Esophagus muscularis mucosa (tissue), 4 donors: ENCODE results near the gene C4orf17. TPM values are rescaled to one million over a fixed set of nuclear protein-coding genes. Genes with fewer than 3 reads are reported as not detected.

Experiments used
- DNase-seq: peaks from one replicate; pipeline ENCODE4 v3.0.0-alpha.2; 2017; ENCODE audit errors: extremely low spot score
- H3K27ac ChIP-seq, 4 donors: fragments of 200-600 bp; sonication (generic); replicated peaks in 1 of 4; 1 replicate in 3 of 4; 2 replicates in 1 of 4; pipeline ENCODE4 v1.5.1; 2016 to 2019; ENCODE audit warnings: mild to moderate bottlenecking in 1 of 4
- H3K27me3 ChIP-seq, 4 donors: fragments of 200-600 bp; sonication (generic); one replicate each; pipeline versions ENCODE4 v1.5.1 to v1.6.0; 2016 to 2019
- H3K36me3 ChIP-seq, 4 donors: fragments of 200-600 bp; sonication (generic); one replicate each; pipeline ENCODE4 v1.5.1; 2016 to 2019
- H3K4me1 ChIP-seq, 4 donors: fragments of 200-600 bp; sonication (generic); one replicate each; pipeline ENCODE4 v1.5.1; 2016 to 2019
- H3K4me3 ChIP-seq, 4 donors: fragments of 200-600 bp; sonication (generic); 1 replicate in 2 of 4; 2 replicates in 2 of 4; pipeline ENCODE4 v1.5.1; 2016 to 2019; ENCODE audit warnings: mild to moderate bottlenecking in 4 of 4, moderate library complexity in 1 of 4
- H3K9me3 ChIP-seq, 4 donors: fragments of 200-600 bp; sonication (generic); 1 replicate in 3 of 4; 2 replicates in 1 of 4; pipeline ENCODE4 v1.5.1; 2016 to 2019
- EP300 ChIP-seq: sonication (generic); formaldehyde crosslinking; IDR thresholded peaks from one replicate; pipeline ENCODE4 v1.6.1; 2017; ENCODE audit warnings: antibody characterized with exemption
- POLR2A ChIP-seq: fragments of 450-650 bp; IDR thresholded peaks from one replicate; pipeline ENCODE4 v1.6.1; 2017; ENCODE audit warnings: antibody characterized with exemption, moderate library complexity, mild to moderate bottlenecking, low read depth
- POLR2AphosphoS5 ChIP-seq, 2 donors: sonication (generic); formaldehyde crosslinking; IDR thresholded peaks; one replicate each; pipeline ENCODE4 v1.6.1; 2017; ENCODE audit warnings: antibody characterized with exemption in 2 of 2
- WGBS: methylation state at CpG from one replicate; pipeline ENCODE4 v1.1.5; 2018; 5-methylcytosine and 5-hydroxymethylcytosine counted together
- intact Hi-C: fragments of 100-400 bp; cut with DNase I; formaldehyde crosslinking; loops from one replicate; pipeline ENCODE4 v1.15.1; 2023
- total RNA-seq, 4 donors: library from RNA; depleted of rRNA; stranded (reverse); fragments of >200 nt; gene quantifications; one replicate each; pipeline versions ENCODE4 v1.1.0 to v1.2.1, GENCODE V29; 2016
- TF ChIP-seq, protein P1 (sequence below), 3 experiments: fragments of 200-600 bp in 2 of 3; fragments of 450-650 bp in 1 of 3; sonication (generic) in 2 of 3; IDR thresholded peaks; one replicate each; pipeline ENCODE4 v1.5.1; 2017 to 2019; ENCODE audit warnings: antibody characterized with exemption in 3 of 3, mild to moderate bottlenecking in 2 of 3, moderate library complexity in 1 of 3

Gene C4orf17
- total RNA-seq, 4 donors from 2014 or later, result not detected

DNA sequence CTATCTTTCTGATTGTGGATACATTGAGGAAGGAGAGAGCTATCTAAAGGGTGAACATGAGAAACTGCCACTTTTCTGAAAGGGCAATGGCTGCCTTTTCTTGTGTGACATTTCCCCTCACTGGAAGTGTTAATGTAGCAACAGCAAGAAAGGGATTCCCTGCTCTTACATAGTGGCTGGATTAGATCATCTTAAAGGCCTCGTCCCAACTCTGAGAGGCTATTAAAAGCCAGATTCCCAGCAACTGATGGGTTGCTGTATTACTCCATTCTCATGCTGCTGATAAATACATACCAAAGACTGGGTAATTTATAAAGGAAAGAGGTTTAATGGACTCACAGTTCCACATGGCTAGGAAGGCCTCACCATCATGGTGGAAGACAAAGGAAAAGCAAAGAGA lies 41.9 kb upstream of the C4orf17 start:
- H3K4me3 ChIP-seq, result no peak overlapping the region
- TF ChIP-seq EP300 (no peak), POLR2A (no peak), POLR2AphosphoS5 (IDR thresholded peaks at IDR 0.05) (no peak)
- TF ChIP-seq, protein P1, sequence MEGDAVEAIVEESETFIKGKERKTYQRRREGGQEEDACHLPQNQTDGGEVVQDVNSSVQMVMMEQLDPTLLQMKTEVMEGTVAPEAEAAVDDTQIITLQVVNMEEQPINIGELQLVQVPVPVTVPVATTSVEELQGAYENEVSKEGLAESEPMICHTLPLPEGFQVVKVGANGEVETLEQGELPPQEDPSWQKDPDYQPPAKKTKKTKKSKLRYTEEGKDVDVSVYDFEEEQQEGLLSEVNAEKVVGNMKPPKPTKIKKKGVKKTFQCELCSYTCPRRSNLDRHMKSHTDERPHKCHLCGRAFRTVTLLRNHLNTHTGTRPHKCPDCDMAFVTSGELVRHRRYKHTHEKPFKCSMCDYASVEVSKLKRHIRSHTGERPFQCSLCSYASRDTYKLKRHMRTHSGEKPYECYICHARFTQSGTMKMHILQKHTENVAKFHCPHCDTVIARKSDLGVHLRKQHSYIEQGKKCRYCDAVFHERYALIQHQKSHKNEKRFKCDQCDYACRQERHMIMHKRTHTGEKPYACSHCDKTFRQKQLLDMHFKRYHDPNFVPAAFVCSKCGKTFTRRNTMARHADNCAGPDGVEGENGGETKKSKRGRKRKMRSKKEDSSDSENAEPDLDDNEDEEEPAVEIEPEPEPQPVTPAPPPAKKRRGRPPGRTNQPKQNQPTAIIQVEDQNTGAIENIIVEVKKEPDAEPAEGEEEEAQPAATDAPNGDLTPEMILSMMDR (IDR thresholded peaks at IDR 0.05), result no peak
- no peak overlapping the region for H3K27ac ChIP-seq
- H3K27me3 ChIP-seq, result no peaks in the 10 kb centered on the region
- WGBS, result 38% methylated on average over 1 of the region's 1 CpG
- H3K36me3 ChIP-seq, result no peaks in the 10 kb centered on the region
- intact Hi-C loops, result loop anchor here (10.0 kb wide), 3 partner anchors 414 to 1004 kb away; no protein-coding TSS in a partner anchor
- DNase-seq, result no peak
- no peaks in the 10 kb centered on the region for H3K9me3 ChIP-seq
- no peaks in the 10 kb centered on the region for H3K4me1 ChIP-seq

- Histone ChIP-seq H3K4me3 (no peak overlapping the region), H3K9me3 (no peaks in the 10 kb centered on the region), H3K27me3 (no peaks in the 10 kb centered on the region), H3K36me3 (no peaks in the 10 kb centered on the region), H3K27ac (no peak overlapping the region), H3K4me1 (no peaks in the 10 kb centered on the region)
- no peak for DNase-seq
- intact Hi-C loops, result no loop called here
- TF ChIP-seq, protein P1 (IDR thresholded peaks at IDR 0.05), result no peak
- TF ChIP-seq EP300 (no peak), POLR2A (no peak), POLR2AphosphoS5 (IDR thresholded peaks at IDR 0.05) (no peak)
Measured at GRCh38 chr4:99471349-99471748, 39.5 kb upstream of the C4orf17 start.

DNA sequence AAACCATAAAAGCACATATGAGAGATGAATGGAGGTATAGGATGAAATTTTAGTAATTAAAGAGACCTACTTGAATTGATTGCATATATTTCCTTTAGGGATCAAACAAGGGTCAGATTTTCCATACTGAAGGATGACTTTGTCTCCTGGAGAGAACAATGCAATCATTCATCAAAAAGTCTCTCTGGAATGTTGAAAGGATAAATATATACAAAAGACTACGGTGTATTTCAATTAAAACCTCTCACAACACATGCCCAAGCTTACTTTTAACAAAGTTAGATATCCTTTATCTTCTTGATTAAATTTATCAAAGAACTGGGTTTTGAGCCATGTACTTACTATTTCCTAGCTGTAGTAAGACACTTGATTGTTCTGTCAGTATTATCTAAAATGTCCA lies 38.9 kb upstream of the C4orf17 start:
- no peaks in the 10 kb centered on the region for H3K9me3 ChIP-seq
- no peaks in the 10 kb centered on the region for H3K27me3 ChIP-seq
- TF ChIP-seq POLR2AphosphoS5 (IDR thresholded peaks at IDR 0.05), result no peak
- no peak for TF ChIP-seq EP300
- TF ChIP-seq, protein P1 (IDR thresholded peaks at IDR 0.05), result no peak
- no peak for TF ChIP-seq POLR2A
- H3K4me3 ChIP-seq, result no peak overlapping the region
- H3K36me3 ChIP-seq, result no peaks in the 10 kb centered on the region
- no peaks in the 10 kb centered on the region for H3K4me1 ChIP-seq
- 26% methylated on average over 1 of the region's 1 CpG for WGBS
- intact Hi-C loops, result no loop called here
- DNase-seq, result no peak
- H3K27ac ChIP-seq, result no peak overlapping the region

DNA sequence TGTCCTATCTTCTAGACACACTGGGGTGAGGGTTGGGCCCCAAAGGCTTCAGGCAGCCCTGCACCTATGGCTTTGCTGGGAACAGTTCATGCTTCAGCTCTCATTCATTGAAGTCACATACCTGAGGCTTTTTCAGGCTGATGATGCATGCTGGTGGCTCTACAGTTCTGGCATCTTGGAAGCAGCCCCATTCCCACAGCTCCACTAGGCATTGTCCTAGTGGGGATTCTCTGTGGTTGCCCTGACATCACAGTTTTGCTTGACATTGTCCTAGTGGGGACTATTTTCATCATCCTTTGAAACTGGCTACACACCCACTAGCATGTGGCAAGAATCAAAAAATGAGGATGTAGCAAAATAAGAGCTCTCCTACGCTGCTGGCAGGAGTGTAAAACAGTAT lies 37.7 kb upstream of the C4orf17 start:
- WGBS, result 75% methylated on average over 1 of the region's 1 CpG
- Histone ChIP-seq H3K27me3 (no peaks in the 10 kb centered on the region), H3K36me3 (no peaks in the 10 kb centered on the region), H3K4me3 (no peak overlapping the region), H3K27ac (no peak overlapping the region), H3K9me3 (no peaks in the 10 kb centered on the region), H3K4me1 (no peaks in the 10 kb centered on the region)
- intact Hi-C loops, result no loop called here
- no peak for DNase-seq
- TF ChIP-seq, protein P1 (IDR thresholded peaks at IDR 0.05), result no peak
- TF ChIP-seq EP300 (no peak), POLR2A (no peak), POLR2AphosphoS5 (IDR thresholded peaks at IDR 0.05) (no peak)

DNA sequence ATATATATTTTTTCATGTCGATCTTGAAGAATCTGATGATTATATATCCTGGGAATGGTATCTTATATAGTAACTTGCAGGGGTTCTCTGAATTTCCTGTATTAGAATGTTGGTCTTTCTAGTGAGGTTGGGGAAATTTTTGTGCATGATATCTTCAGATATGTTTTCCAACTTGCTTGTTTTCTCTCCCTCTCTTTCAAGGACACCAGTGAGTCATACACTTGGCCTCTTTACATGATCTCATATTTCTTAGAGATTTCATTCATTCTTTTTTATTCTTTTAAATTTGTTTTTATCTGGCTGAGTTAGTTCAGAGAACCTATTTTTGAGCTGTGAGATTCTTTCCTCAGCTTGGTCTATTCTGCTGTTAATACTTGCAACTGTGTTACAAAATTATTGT lies 27.2 kb upstream of the C4orf17 start:
- intact Hi-C loops, result no loop called here
- WGBS, result 84% methylated on average over 1 of the region's 1 CpG
- no peaks in the 10 kb centered on the region for H3K4me1 ChIP-seq
- TF ChIP-seq, protein P1 (IDR thresholded peaks at IDR 0.05), result no peak
- TF ChIP-seq POLR2AphosphoS5 (IDR thresholded peaks at IDR 0.05) (no peak), POLR2A (no peak), EP300 (no peak)
- H3K36me3 ChIP-seq, result no peaks in the 10 kb centered on the region
- peaks cover 4 to 34% (median 26%) of the 10 kb centered on the region in 4 donors for H3K9me3 ChIP-seq
- no peak overlapping the region for H3K4me3 ChIP-seq
- no peak for DNase-seq
- no peaks in the 10 kb centered on the region for H3K27me3 ChIP-seq
- H3K27ac ChIP-seq, result no peak overlapping the region
